HG02759 (cell line): ENCODE results near the gene ZNF10.

Experiments used
- ATAC-seq: cut with Tn5 transposase; IDR thresholded peaks from one replicate; pipeline ENCODE4 v1.9.1; 2021; ENCODE audit warnings: mild to moderate bottlenecking, moderate library complexity; ENCODE audit not compliant: unreplicated experiment

Gene ZNF10

GRCh38 chr12:133192847-133193246, 62.4 kb downstream of the ZNF10 start:
- no peak for ATAC-seq

- ATAC-seq, result no peak
Measured at GRCh38 chr12:133201888-133202287, 71.5 kb downstream of the ZNF10 start.

GRCh38 chr12:133202493-133203343, 72.3 kb downstream of the ZNF10 start:
- no peak for ATAC-seq

- ATAC-seq, result no peak
Measured at GRCh38 chr12:133203344-133204263, 73.2 kb downstream of the ZNF10 start.

GRCh38 chr12:133204264-133204603, 73.8 kb downstream of the ZNF10 start:
- no peak for ATAC-seq

- ATAC-seq, result no peak
Measured at GRCh38 chr12:133206390-133206789, 76.0 kb downstream of the ZNF10 start.
